ENCODE data around the gene EDRF1.
"Not testable (repeated sequence)": the region's sequence is repeated elsewhere in the genome, so short reads cannot be mapped to it uniquely, and the experiment has no call there.

DNA sequence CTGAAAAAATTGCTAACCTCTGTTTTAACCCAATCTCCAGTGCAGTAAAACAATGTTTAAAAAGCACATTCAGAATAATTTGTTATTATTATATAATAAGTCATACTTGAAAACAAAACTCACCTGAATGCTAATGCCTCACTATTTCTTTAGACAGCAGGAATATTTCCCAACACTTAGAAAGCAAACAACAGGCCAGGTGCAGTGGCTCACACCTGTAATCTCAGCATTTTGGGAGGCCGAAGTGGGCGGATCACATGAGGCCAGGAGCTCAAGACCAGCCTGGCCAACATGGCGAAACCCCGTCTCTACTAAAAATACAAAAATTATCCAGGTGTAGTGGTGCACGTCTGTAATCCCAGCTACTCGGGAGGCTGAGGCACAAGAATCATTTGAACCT is 22.6 kb upstream of the EDRF1 start:
- TF ChIP-seq, protein P1, sequence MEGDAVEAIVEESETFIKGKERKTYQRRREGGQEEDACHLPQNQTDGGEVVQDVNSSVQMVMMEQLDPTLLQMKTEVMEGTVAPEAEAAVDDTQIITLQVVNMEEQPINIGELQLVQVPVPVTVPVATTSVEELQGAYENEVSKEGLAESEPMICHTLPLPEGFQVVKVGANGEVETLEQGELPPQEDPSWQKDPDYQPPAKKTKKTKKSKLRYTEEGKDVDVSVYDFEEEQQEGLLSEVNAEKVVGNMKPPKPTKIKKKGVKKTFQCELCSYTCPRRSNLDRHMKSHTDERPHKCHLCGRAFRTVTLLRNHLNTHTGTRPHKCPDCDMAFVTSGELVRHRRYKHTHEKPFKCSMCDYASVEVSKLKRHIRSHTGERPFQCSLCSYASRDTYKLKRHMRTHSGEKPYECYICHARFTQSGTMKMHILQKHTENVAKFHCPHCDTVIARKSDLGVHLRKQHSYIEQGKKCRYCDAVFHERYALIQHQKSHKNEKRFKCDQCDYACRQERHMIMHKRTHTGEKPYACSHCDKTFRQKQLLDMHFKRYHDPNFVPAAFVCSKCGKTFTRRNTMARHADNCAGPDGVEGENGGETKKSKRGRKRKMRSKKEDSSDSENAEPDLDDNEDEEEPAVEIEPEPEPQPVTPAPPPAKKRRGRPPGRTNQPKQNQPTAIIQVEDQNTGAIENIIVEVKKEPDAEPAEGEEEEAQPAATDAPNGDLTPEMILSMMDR (IDR thresholded peaks at IDR 0.05; ENCODE audit: poor library complexity): not testable (repeated sequence)
- TF ChIP-seq EZH2 (IDR thresholded peaks at IDR 0.05; ENCODE audit: borderline replicate concordance); EZH2phosphoT487 (IDR thresholded peaks at IDR 0.05; ENCODE audit: low read depth, severe bottlenecking, unreplicated experiment): not testable (repeated sequence)

Data from hepatocyte (in vitro differentiated cells).